HepG2 (cell line): Measurements from ENCODE around the gene FAM229A. TPM values are rescaled to one million over a fixed set of nuclear protein-coding genes. Genes with fewer than 3 reads are reported as not detected.
A peak's percentile ranks its signal among the peaks of the same experiment; 100 is the strongest.

Experiments
- ATAC-seq: fragments of 200-7000 bp; cut with Tn5 transposase; 3 replicates; pipeline ENCODE4 v1.9.1; 2020; ENCODE audit warnings: mild to moderate bottlenecking, moderate library complexity
- BruUV-seq: library from RNA; stranded (reverse); fragments of 400-500 nt; replicated peaks from 2 replicates; lab custom pipeline; 2021; lab: Mats Ljungman, UMichigan
- CTCF ChIA-PET: fragments of 300-600 bp; formaldehyde crosslinking; extraction: SDS; loops from one replicate; lab custom pipeline; 2021; ENCODE audit warnings: low total read pairs, inconsistent platforms, low intra/inter-chr PET ratio; lab: Yijun Ruan, JAX
- POLR2A ChIA-PET: fragments of 350-600 bp; sonication (Branson Sonifier 250); formaldehyde crosslinking; loops from one replicate; lab custom pipeline; 2020; ENCODE audit warnings: antibody characterized with exemption, inconsistent platforms; lab: Yijun Ruan, JAX
- DNase-seq: peaks from one replicate; pipeline ENCODE4 v3.0.0-alpha.2; 2015; ENCODE audit warnings: low spot score
- FAIRE-seq: peaks from 3 replicates; lab custom pipeline; 2011; peaks lifted over from hg19 to GRCh38; lab: Jason Lieb, UNC
- H2AFZ ChIP-seq: one replicate; pipeline ENCODE4 v1.6.1; 2011; ENCODE audit warnings: low read length, inconsistent platforms
- H3K27ac ChIP-seq: fragments of 300-600 bp; 3 replicates; pipeline ENCODE4 v1.8.0; 2011; ENCODE audit warnings: mixed run types, mild to moderate bottlenecking, mixed read lengths, low read length, inconsistent platforms; ENCODE audit not compliant: insufficient read depth; ENCODE audit errors: extremely low read length
- H3K27me3 ChIP-seq, 2 experiments: fragments of 200-600 bp in 1 of 2; 2 replicates in 1 of 2; 3 replicates in 1 of 2; pipeline versions ENCODE4 v1.6.0 to v1.8.0; 2011; ENCODE audit warnings: low read length in 2 of 2, mild to moderate bottlenecking in 2 of 2, moderate library complexity in 2 of 2, inconsistent platforms in 1 of 2; ENCODE audit not compliant: insufficient read depth in 2 of 2, control insufficient read depth in 1 of 2
- H3K36me3 ChIP-seq, 2 experiments: fragments of 200-600 bp in 1 of 2; replicated peaks in 1 of 2; 2 replicates in 1 of 2; 3 replicates in 1 of 2; pipeline versions ENCODE4 v1.5.1 to v1.8.0; 2011; ENCODE audit warnings: low read length in 2 of 2, inconsistent platforms in 1 of 2; ENCODE audit not compliant: insufficient read depth in 2 of 2, control insufficient read depth in 1 of 2
- H3K4me1 ChIP-seq: 2 replicates; pipeline ENCODE4 v1.5.1; 2012; ENCODE audit warnings: low read length, inconsistent platforms; ENCODE audit not compliant: insufficient read depth
- H3K4me2 ChIP-seq: 2 replicates; pipeline ENCODE4 v1.6.0; 2011; ENCODE audit warnings: low read depth, low read length, inconsistent platforms
- H3K4me3 ChIP-seq, 3 experiments: fragments of 200-600 bp in 1 of 3; sonication (generic), shearing (Covaris generic) in 1 of 3; replicated peaks in 1 of 3; 2 replicates each; pipeline ENCODE4 v1.5.1; 2011 to 2016; ENCODE audit warnings: low read length in 3 of 3, inconsistent platforms in 2 of 3, low read depth in 2 of 3, mild to moderate bottlenecking in 2 of 3, control low read depth in 1 of 3, mixed read lengths in 1 of 3; ENCODE audit not compliant: insufficient read depth in 1 of 3
- H3K79me2 ChIP-seq: one replicate; pipeline ENCODE4 v1.6.1; 2011; ENCODE audit warnings: low read length, inconsistent platforms; ENCODE audit not compliant: insufficient read depth
- H3K9ac ChIP-seq: 2 replicates; pipeline ENCODE4 v1.6.0; 2011; ENCODE audit warnings: mild to moderate bottlenecking, low read depth, low read length, inconsistent platforms; ENCODE audit not compliant: insufficient read depth
- H3K9me3 ChIP-seq: 2 replicates; pipeline ENCODE4 v1.5.1; 2012; ENCODE audit warnings: mild to moderate bottlenecking, low read length
- H4K20me1 ChIP-seq: 2 replicates; pipeline ENCODE4 v1.6.0; 2011; ENCODE audit warnings: inconsistent platforms, mild to moderate bottlenecking, low read length, moderate library complexity; ENCODE audit not compliant: insufficient read depth
- CREB1 ChIP-seq, 2 experiments: fragments of 450-650 bp in 1 of 2; IDR thresholded peaks; 2 replicates each; pipeline ENCODE4 v1.6.1; 2016 to 2017; ENCODE audit warnings: control low read depth in 1 of 2, mild to moderate bottlenecking in 1 of 2, missing compliant biosample characterization in 1 of 2, missing genetic modification characterization in 1 of 2
- RBM39 ChIP-seq: fragments of 200-400 bp; formaldehyde crosslinking; IDR thresholded peaks from one replicate; pipeline ENCODE4 v1.6.1; 2018; ENCODE audit warnings: antibody characterized with exemption, mild to moderate bottlenecking, low read depth, low read length; ENCODE audit not compliant: poor library complexity, severe bottlenecking
- WGBS: methylation state at CpG from one replicate; pipeline ENCODE4 v1.1.6; 2017; ENCODE audit warnings: low lambda C conversion rate; 5-methylcytosine and 5-hydroxymethylcytosine counted together
- in situ Hi-C: cut with HindIII; loops from 2 replicates; pipeline ENCODE4 v1.10.0; 2017; ENCODE audit warnings: low pct_unique_long_range_greater_than_20kb; ENCODE audit not compliant: extremely low pct_ligation_motif_present
- intact Hi-C: fragments of 100-400 bp; cut with micrococcal nuclease; formaldehyde crosslinking; loops from one replicate; pipeline ENCODE4 v1.10.0; 2022; ENCODE audit not compliant: unreplicated experiment
- polyA plus RNA-seq, 8 experiments: library from polyadenylated mRNA; depleted of rRNA in 3 of 8; stranded (reverse) in 7 of 8; unstranded in 1 of 8; fragments of >200 nt; fragmentation: Illumina TruSeq in 4 of 8; extraction: Trizol in 4 of 8; gene quantifications; 2 replicates each; pipeline versions ENCODE4 v1.2.1 to v1.2.3, GENCODE V29; 2011 to 2016; ENCODE audit warnings: low read depth in 4 of 8, missing spikeins in 1 of 8, mixed read lengths in 1 of 8; ENCODE audit not compliant: insufficient read depth in 1 of 8
- total RNA-seq, 5 experiments: library from RNA; depleted of rRNA; stranded (reverse); fragments of >200 nt; fragmentation: Illumina TruSeq; extraction: Trizol; gene quantifications; 2 replicates each; pipeline ENCODE4 v1.2.3, GENCODE V29; 2016; ENCODE audit warnings: low read depth in 1 of 5
- TF ChIP-seq, protein P1 (sequence below): sonication (generic); formaldehyde crosslinking; IDR thresholded peaks from 2 replicates; pipeline ENCODE4 v1.4.0; 2020; ENCODE audit warnings: mild to moderate bottlenecking, missing genetic modification reagents, borderline replicate concordance

Gene FAM229A
- total and polyA plus RNA-seq, 2 of the 13 experiments (the other 11 are each of a cell fraction or from before 2014, with no cell fraction given) = 3.2 to 17.6 TPM

DNA sequence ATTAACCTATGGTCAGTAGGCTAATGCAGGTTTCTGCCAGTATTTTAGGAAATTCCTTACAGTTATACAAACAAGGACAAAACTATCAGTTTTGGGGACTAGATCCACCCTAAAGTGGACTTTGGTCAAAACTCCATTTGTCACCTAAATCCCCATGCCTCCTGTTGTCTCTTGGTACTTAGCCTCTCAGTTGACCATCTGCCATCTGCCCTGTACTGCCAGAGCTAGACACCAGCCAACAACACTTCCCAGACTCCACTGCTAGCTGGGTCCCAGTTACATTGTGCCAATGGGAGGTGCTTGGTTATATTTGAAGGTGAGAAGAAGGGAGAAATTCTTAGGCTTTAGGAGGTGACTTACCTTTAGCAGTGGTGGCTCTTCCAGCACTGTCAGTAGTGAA is 49.0 kb upstream of the FAM229A start:
- FAIRE-seq (no peak), ATAC-seq (no peak), DNase-seq (no peak)
- H3K36me3 ChIP-seq = no peaks in the 10 kb centered on the region
- H3K4me2 ChIP-seq = no peak overlapping the region
- H4K20me1 ChIP-seq = no peaks in the 10 kb centered on the region
- H3K4me3 ChIP-seq = no peak overlapping the region
- POLR2A ChIA-PET = interaction anchor here (1.3 to 1.4 kb wide), 2 partner anchors 9 to 17 kb away, joined by 3 to 6 read pairs; partner anchors contain the start of gene BSDC1
- H3K27ac ChIP-seq = no peak overlapping the region
- no TSS peak for BruUV-seq
- H3K9me3 ChIP-seq = no peaks in the 10 kb centered on the region
- intact Hi-C loops = no loop called here
- H2AFZ ChIP-seq = no peak overlapping the region
- peaks cover 2 to 5% of the 10 kb centered on the region in 2 experiments; a peak in 2 of 5 replicates for H3K27me3 ChIP-seq
- in situ Hi-C loops = loop anchor here (10.0 kb wide), 1 partner anchor 196 kb away; no protein-coding TSS in a partner anchor
- CTCF ChIA-PET = interaction anchor here (1.8 kb wide), 1 partner anchor 10 kb away, joined by 7 read pairs; no protein-coding TSS in a partner anchor
- TF ChIP-seq, protein P1, sequence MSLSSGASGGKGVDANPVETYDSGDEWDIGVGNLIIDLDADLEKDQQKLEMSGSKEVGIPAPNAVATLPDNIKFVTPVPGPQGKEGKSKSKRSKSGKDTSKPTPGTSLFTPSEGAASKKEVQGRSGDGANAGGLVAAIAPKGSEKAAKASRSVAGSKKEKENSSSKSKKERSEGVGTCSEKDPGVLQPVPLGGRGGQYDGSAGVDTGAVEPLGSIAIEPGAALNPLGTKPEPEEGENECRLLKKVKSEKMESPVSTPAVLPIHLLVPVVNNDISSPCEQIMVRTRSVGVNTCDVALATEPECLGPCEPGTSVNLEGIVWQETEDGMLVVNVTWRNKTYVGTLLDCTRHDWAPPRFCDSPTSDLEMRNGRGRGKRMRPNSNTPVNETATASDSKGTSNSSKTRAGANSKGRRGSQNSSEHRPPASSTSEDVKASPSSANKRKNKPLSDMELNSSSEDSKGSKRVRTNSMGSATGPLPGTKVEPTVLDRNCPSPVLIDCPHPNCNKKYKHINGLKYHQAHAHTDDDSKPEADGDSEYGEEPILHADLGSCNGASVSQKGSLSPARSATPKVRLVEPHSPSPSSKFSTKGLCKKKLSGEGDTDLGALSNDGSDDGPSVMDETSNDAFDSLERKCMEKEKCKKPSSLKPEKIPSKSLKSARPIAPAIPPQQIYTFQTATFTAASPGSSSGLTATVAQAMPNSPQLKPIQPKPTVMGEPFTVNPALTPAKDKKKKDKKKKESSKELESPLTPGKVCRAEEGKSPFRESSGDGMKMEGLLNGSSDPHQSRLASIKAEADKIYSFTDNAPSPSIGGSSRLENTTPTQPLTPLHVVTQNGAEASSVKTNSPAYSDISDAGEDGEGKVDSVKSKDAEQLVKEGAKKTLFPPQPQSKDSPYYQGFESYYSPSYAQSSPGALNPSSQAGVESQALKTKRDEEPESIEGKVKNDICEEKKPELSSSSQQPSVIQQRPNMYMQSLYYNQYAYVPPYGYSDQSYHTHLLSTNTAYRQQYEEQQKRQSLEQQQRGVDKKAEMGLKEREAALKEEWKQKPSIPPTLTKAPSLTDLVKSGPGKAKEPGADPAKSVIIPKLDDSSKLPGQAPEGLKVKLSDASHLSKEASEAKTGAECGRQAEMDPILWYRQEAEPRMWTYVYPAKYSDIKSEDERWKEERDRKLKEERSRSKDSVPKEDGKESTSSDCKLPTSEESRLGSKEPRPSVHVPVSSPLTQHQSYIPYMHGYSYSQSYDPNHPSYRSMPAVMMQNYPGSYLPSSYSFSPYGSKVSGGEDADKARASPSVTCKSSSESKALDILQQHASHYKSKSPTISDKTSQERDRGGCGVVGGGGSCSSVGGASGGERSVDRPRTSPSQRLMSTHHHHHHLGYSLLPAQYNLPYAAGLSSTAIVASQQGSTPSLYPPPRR (CRISPR knock-in tag) = no peak
- H3K4me1 ChIP-seq = peaks cover 31% of the 10 kb centered on the region
- no peak overlapping the region for H3K9ac ChIP-seq
- no peaks in the 10 kb centered on the region for H3K79me2 ChIP-seq

DNA sequence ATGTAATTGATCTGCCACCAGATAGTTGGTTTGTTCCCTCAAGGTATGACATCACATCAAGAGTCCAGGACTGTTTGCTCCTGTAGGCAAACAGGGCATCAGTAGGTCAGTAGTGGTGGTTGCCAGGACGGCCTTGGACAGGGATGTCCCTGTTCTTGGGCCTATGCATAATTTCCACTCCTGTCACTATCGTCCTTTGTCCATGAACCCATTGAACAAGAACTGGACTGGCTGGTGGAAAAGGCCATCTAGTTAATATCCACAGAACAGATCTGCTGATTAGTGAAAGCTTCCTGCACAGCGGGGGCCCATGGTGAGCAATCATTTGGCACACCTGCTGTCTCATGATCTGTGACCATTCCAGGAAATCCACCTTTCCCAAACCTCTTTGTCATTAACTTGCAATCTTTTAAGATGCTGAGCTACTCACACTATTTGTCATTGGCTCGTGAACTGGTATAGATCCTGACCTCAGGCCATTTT is 44.4 kb upstream of the FAM229A start:
- DNase-seq = peak; percentile 28
- H3K4me3 ChIP-seq = no peak overlapping the region
- in situ Hi-C loops = no loop called here
- peaks cover 23% of the 10 kb centered on the region for H3K4me1 ChIP-seq
- H3K36me3 ChIP-seq = no peaks in the 10 kb centered on the region
- no peak overlapping the region for H2AFZ ChIP-seq
- H3K27ac ChIP-seq = no peak overlapping the region
- H3K27me3 ChIP-seq = 0 out of 5 replicates have a peak, but pooled peaks cover 0 to 2% of the 10 kb centered on the region in 2 experiments
- intact Hi-C loops = no loop called here
- ATAC-seq = peak; percentile 66
- POLR2A ChIA-PET = interaction anchor here (1.3 kb wide), 1 partner anchor 75 kb away, joined by 3 read pairs; no protein-coding TSS in a partner anchor
- no peaks in the 10 kb centered on the region for H3K9me3 ChIP-seq
- CTCF ChIA-PET = no interaction called here
- no peaks in the 10 kb centered on the region for H4K20me1 ChIP-seq
- no peak overlapping the region for H3K4me2 ChIP-seq
- no peaks in the 10 kb centered on the region for H3K79me2 ChIP-seq
- no peak for FAIRE-seq
- TF ChIP-seq CREB1 (IDR thresholded peaks at IDR 0.05) (no peak), CREB1 (CRISPR knock-in tag; IDR thresholded peaks at IDR 0.05) (0 out of 2 replicates have a peak, but pooled peaks have one; percentile 28), RBM39 (no peak)
- no TSS peak for BruUV-seq
- H3K9ac ChIP-seq = no peak overlapping the region
- 0% methylated on average over 2 of the region's 4 CpGs for WGBS
